NCI-H345 (cell line): ENCODE data around the gene GRIK1.

ENCODE experiments used
- DNase-seq: peaks from one replicate; lab custom pipeline; 2025; lab: John Stamatoyannopoulos, UW

Gene GRIK1

DNA sequence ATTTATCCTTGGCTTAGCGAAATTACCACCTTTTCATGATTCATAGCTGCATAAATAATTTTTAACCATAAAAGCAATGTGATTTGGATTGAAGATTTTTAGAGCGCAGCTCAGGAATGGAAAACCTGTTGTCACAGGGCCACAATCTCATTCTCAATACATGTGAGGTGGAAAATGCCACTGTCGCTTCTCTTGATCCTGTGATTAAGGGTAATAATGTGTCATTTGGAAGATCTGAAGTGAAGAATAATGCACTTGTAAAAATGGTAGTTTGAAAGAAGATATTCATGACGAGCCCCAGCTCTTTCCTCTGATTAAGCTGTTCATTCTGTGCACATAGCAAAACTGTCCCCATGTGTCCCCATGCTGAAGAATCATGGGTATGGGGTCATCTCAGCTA lies 410.7 kb downstream of the GRIK1 start:
- DNase-seq, result no peak

DNA sequence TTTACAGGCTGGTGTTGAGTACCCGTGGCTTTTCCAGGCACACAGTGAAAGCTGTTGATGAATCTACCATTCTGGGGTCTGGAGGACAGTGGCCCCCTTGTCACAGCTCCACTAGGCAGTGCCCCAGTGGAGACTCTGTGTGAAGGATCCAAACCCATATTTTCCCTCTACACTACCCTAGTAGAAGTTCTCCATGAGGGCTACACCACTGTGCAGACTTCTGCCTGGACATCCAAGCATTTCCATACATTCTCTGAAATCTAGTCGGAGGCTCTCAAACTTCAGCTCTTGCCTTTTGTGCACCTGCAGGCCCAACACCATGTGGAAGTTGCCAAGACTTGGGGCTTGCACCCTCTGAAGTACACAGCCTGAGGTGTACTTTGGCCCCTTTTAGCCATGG lies 413.3 kb downstream of the GRIK1 start:
- DNase-seq, result no peak

GRCh38 chr21:29524055-29524454 lies 415.7 kb downstream of the GRIK1 start:
- DNase-seq, result no peak

GRCh38 chr21:29523646-29524045 lies 416.1 kb downstream of the GRIK1 start:
- no peak for DNase-seq

GRCh38 chr21:29521872-29522271 lies 417.9 kb downstream of the GRIK1 start:
- DNase-seq, result no peak

DNA sequence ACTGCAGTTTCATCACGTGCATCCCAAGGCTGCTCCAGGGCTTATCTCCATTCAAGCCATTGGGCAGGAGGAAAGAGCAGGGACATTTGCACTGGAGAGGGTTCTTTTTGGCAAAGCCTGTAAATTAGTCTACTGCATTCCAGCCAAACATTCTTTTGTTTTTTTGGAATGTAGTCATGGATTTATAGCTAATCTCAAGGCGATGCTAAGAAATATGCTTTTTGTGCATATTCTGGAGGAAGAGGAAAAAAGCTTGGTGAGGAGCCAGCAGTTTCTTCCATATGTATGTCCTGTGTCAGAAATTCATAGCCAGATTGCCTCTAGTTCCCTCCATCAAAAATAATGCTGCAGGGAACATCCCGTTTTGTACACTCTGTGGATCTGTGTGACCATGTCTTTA lies 419.6 kb downstream of the GRIK1 start:
- no peak for DNase-seq

GRCh38 chr21:29514652-29515247 lies 425.0 kb downstream of the GRIK1 start:
- DNase-seq, result no peak

DNA sequence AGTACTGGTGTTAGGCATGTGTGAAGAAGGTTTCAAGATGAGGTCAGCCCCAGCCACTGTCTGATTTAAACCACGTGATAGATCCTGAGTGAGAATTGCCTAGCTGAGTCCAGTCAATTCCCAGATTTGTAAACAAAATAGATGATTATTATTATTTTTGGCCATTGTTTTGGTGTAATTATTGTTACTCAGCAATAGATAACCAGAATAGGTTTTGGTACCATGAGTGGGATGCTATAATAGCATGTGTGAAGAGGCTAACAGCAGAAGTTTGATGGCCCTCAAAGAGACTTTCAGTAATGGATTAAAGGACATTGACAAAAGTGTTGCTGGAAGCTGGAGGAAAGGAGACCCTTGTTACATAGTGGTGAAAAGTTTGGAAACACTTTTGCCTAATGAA lies 426.3 kb downstream of the GRIK1 start:
- DNase-seq, result no peak

DNA sequence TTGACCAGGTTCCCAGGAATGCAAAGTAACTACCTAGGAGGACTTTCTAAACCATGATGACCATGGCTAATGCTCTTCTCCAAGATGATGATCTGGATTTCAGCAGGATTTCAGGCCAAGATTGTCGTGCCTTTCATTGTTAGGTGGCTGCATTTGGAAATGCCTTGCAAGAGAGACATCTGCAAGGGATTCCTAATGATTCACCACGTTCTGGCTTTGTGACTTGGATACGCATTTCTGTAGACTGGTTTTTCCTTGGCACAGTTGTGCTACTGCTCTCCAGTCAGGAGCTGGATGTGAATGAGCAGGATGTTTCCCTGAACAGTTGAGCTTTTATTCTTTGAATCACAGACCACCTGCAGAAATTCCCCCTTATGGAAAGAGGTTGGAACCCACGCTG lies 428.7 kb downstream of the GRIK1 start:
- DNase-seq, result no peak

GRCh38 chr21:29509121-29509520 lies 430.7 kb downstream of the GRIK1 start:
- DNase-seq, result no peak

DNA sequence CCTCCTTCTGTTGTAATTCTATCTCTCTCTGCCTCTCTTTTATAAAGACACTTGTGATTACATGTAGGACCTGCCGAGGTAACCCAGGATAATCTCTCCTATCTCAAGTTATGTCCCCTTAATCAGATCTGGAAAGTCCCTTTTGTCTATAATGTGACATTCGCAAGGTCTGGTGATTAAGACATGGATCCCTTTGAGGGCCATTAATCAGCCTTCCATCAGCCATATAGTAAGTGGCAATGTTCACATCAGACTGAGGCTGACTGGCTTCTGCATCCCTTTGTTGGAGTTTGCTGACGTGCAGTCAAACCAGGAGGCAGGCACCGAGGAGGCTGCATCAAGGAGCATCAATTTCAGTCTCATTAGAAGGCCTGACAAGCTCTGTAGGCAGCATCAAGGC lies 431.5 kb downstream of the GRIK1 start:
- no peak for DNase-seq

DNA sequence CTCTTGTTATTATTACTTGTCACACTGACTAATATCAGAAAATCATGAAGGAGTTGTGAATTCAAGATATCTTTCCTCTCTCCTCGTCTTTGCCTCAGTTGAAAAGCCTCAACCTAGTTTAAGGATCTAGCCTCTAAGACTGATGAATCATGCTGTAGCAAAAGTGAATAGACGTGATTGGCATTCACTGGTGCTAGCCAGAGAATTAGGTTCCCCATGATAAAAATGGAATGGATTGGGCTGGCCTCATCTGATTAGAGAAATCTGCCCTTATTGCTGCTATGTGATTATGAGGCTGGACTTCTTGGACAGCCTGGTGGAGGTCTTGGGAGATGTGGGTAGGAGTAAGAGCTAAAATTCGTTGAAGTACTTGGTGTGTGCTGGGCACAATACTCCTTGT lies 432.8 kb downstream of the GRIK1 start:
- DNase-seq, result no peak

DNA sequence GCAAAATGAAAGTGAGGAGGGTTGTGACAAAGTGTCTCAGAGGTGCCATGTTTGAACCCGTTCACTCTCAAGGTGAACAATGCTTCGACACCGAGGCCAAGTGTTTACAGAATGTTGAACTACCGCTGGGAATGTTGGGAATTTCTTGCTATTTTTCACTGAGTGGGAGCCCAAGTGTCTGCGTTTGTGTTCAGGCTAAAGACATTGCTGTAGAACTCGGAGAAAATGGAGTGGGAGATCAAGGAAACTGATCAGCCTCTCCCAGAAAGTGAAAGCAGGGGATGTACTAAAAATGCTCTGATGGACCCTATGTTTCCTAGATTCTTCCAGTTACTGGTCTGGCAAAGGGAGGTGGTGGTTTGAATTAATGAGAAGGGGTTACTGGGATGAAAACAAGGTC lies 433.6 kb downstream of the GRIK1 start:
- DNase-seq, result no peak

DNA sequence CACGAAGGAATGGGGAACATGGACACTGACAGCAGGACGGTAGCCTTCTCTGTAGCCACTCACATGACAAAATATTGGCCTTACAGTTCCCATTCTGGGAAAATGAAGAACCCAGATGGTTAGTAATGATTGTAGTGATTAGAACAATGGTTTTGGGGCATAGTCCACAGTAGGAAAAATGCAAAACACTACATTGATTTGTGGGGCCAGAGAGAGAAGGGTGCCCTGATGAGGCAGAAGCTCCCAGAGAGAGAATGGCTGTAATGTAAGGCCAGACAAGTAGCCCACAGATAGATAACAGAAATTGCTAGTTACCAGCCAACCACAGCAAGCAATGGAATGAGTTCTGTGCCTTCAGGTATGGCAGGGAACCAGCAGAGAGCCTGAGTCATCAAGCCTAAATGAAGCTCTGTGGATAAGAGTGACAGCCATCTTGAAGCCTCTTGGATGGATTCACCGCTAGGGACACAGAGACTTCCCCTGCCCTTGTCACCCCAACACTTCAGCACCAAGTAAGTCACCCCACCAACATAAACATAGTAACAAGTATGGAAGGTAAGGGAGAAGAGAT lies 435.0 kb downstream of the GRIK1 start:
- no peak for DNase-seq

- no peak for DNase-seq
Measured at GRCh38 chr21:29501451-29501850, 438.3 kb downstream of the GRIK1 start.

- DNase-seq, result no peak
Measured at GRCh38 chr21:29499734-29500343, 440.0 kb downstream of the GRIK1 start.

DNA sequence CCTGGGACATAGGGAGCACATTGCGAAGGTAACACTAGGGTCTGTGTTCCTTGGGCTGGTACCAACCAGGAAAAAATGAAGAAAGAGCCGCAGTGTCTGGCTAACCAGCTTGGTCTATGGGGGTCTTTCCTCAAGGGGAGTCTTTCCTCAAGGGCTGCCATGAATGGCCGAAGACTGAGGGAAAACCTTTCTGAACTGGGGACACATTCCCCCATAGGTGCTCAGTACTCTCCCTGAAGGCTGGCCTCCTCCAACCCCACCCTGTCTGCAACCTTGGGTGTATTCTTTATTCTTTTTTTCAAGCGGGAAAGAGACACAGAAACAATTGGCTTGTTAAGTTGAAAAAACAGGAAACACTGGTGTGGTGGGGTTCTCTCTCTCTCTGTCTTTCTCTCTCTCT lies 440.6 kb downstream of the GRIK1 start:
- DNase-seq, result no peak

DNA sequence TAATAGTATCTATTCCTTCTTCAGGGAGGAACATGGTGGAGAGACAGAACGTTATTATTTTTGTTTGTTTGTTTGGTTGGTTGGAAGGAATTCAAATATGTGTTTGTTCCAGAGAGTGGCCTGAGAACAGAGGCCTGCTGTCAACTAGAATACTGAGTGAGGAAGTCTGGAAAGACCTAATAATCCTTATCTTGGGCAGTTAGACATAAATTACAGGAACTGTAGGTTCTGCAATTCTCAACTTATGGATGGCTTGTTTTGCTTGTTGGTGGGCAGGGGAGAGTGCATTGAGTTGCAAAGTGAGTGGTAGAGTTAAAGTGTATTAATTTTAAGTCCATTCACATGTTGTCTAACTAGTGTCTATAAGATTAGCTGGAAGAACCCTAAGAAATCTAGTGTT lies 443.5 kb downstream of the GRIK1 start:
- DNase-seq, result no peak

DNA sequence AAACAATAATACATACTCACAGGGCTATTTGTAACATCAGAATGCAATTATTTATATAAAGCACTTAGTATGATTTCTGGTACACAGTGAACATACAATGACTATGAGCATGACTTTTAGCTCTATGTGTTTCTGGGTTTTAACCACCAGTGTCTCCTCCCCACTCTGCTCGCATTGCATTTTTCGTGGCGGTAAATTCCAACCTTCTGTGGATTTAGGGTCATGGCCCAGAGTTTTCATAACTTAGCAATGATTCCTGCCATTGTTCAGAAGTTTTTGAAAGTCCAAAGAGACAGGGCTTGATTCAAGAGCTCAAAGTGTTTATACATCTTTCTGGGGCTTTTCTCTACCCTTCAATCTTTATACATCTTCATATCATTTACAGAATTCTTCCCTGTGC lies 449.8 kb downstream of the GRIK1 start:
- no peak for DNase-seq

- DNase-seq, result no peak
Measured at GRCh38 chr21:29487154-29487553, 452.6 kb downstream of the GRIK1 start.
